PC-9 (cell line): ENCODE results near the gene PGPEP1.

Experiments used
- EZH2 ChIP-seq: fragments of 200-600 bp; sonication (generic); IDR thresholded peaks from 2 replicates; pipeline ENCODE4 v1.8.0; 2017; ENCODE audit warnings: antibody characterized with exemption, low read depth
- TF ChIP-seq, protein P1 (sequence below): fragments of 200-600 bp; sonication (generic); conservative IDR thresholded peaks from 2 replicates; pipeline ENCODE4 v1.6.1; 2017; ENCODE audit warnings: mixed run types, antibody characterized with exemption, mild to moderate bottlenecking, moderate library complexity

DNA sequence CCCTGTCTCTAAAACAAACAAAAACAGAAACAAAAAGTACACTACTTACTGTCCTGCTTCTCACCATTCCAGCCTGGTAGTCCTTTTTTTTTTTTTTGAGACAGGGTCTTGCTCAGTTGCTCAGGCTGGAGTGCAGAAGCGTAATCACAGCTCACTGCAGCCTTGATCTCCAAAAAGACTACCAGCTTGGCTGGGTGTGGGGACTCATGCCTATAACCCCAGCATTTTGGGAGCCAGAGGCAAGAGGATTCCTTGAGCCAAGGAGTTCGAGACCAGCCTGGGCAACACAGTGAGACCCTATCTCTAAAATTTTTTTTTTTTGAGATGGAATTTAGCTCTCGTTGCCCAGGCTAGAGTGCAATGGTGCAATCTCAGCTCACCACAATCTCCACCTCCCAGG is 40.4 kb downstream of the PGPEP1 start:
- TF ChIP-seq EZH2, result no peak
- TF ChIP-seq, protein P1, sequence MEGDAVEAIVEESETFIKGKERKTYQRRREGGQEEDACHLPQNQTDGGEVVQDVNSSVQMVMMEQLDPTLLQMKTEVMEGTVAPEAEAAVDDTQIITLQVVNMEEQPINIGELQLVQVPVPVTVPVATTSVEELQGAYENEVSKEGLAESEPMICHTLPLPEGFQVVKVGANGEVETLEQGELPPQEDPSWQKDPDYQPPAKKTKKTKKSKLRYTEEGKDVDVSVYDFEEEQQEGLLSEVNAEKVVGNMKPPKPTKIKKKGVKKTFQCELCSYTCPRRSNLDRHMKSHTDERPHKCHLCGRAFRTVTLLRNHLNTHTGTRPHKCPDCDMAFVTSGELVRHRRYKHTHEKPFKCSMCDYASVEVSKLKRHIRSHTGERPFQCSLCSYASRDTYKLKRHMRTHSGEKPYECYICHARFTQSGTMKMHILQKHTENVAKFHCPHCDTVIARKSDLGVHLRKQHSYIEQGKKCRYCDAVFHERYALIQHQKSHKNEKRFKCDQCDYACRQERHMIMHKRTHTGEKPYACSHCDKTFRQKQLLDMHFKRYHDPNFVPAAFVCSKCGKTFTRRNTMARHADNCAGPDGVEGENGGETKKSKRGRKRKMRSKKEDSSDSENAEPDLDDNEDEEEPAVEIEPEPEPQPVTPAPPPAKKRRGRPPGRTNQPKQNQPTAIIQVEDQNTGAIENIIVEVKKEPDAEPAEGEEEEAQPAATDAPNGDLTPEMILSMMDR, result no peak
